NT2/D1 (cell line): ENCODE results near the gene ALAD.

ENCODE experiments used
- YY1 ChIP-seq: IDR thresholded peaks from 2 replicates; pipeline ENCODE4 v1.6.1; 2011; ENCODE audit not compliant: insufficient read length, insufficient read depth
- ZNF274 ChIP-seq: IDR thresholded peaks from 2 replicates; pipeline ENCODE4 v1.6.1; 2011; ENCODE audit warnings: mild to moderate bottlenecking, low read depth, low read length

DNA sequence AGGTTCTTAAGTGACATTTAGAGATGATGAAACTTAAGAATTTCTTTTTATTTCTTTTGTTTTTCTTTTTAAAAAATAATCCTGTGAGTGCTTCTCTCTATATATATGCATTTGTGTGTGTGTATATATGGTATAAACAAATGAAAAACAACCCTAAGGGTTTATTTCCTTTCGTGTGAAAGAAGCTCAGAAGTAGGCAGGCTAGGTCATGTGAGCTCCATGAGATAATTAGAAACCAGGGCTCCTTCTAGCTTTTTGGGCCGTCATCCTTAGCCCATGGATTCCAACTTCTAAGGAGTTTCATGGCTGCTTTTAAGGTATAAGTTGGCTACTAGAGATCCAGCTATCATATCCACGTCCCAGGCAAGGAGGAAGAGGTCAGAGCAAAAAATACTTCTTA is 20.6 kb upstream of the ALAD start:
- TF ChIP-seq YY1 (no peak), ZNF274 (no peak)
